Stimulated activated CD4-positive, alpha-beta T cell treated with anti-CD3 and anti-CD28 coated beads, Interleukin-2, amount 100 ng/mL, for 48 hours (primary cell): ENCODE results near the gene VTI1A.
"Not testable (repeated sequence)": the region's sequence is repeated elsewhere in the genome, so short reads cannot be mapped to it uniquely, and the experiment has no call there.

Experiments
- DNase-seq, 2 donors: peaks; one replicate each; pipeline ENCODE4 v3.0.0-alpha.2; 2020

VTI1A gene

DNA sequence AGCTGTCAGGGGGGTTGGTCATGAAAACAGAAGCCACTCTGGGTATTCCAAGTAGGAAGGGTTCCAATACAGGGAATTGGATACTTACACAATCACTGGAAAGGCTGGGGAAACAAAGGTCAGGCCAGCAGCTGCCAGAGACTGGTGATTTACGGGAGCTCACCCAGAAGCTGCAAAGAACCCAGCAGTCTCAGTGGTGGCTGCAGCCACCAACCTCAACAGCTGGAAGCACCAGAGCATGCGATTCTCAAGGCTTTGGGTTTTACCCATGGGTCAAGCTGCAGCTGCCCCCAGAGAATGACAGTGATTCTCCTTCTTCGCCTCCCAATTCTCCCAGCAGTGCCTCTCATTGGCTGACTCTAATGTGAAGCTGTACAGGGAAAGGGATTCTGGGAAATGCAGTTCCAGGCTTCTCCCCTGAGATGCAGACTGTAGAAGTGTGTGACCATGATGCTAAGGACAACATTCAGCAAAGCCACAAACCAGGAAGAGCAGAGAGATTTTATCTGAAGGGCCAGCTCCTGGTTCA lies 395.9 kb downstream of the VTI1A start:
- DNase-seq = no peak

- DNase-seq = no peak
Measured at GRCh38 chr10:112843623-112844022, 396.6 kb downstream of the VTI1A start.

DNA sequence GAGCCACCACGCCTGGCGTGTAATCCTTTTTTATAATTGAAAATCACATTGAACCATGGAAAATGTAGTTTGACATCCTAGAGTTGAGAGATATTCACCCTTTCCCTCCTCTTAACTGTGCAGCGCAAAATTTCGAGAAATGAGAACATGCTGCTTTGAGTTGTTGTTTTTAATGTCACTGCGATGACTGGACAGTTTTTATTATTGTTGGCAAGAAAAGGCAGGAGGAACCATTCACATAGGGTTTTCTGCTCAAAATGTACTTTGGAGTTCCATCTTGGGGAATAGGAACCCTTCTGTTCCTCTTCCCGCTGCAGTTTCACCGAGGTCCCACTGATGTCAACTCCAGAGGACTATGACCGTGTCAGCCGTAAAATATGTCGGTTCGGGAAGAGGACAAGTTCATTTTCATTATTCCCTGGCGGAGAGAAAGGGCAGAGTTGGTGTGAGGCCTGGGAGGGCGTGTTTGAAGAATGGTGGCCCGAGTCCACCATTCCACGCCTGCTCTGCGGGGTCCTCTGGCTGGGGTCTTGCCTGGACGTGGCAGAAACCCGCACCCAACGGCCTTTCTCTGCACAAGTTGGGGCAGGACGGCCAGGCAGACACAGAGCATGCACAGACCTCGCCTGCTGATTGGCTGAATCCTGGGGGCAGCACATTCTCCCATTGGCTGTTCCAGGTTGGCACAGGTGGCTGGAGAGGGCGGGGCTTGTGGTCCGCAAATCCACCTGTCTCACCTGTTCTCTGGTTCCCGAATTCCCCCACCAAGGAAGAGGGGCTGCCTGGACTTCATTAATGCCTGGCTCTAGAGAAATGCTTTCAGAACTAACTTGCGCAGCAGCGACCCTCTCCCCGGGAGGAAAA lies 397.9 kb downstream of the VTI1A start:
- DNase-seq = no peak

DNA sequence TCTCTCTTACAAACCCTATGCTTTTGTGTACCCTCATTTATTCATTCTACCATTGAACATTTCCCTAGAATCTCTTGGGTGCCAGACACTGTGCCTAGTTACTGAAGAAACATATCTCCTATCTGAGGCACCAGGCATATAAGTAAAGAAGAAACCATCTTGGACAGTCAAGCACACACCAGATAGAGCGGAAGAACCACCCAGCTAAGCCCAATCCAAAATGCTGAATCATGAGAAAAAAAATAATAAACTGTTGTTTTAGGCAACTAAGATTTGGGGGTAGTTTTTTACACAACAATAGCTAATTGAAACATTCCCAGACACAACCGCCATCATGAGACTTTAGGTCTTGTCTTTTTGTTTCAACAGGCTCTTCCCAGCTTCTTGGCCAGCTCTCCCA lies 400.8 kb downstream of the VTI1A start:
- no peak for DNase-seq

- no peak for DNase-seq
Measured at GRCh38 chr10:112848228-112848627, 401.2 kb downstream of the VTI1A start.

DNA sequence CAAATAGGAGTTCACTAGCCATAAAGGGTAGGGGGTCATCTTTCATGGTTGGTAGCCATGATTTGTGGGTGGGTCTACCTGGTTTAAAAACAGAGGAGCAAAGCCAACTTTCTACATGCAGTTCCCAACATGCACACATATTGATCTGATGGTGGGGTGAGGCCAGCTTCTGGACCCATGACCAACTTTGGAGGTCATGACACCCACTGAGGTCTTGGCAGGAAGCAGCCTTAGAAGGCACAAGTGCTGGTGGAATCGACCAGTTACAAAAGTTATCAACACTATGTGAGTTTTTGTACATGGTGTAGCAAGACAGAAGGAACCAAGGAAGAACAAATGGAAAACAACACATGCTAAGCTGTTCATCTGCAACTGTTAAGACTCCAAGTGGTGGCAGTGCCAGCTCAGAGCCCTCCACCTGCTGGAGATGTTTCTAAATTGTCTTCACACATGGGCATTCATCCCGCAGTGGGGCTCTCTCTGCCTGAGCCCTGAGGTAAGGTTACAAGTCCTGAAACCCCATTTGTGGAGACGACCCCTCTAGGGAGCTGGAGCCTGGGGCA lies 401.9 kb downstream of the VTI1A start:
- no peak for DNase-seq

GRCh38 chr10:112849546-112849945 lies 402.5 kb downstream of the VTI1A start:
- DNase-seq = no peak

DNA sequence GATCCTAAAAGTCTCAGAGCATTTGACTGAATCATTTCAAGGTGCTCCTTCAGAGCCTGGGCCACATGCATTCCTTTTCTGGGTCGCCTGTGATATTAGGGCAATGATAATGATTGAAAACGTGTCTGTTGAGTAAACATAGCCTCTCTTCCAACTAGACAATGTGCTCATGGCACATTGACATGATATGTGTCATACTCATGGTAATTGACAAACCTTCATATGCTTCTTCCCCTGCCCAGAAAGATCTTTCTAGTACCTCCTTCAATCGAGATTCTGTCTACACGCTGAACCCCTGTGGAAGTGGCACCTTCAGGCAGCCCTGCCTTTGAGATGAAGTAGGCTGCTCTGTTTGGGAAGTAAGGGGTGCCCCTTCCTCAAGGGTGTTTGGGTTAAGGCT lies 404.2 kb downstream of the VTI1A start:
- DNase-seq = no peak

DNA sequence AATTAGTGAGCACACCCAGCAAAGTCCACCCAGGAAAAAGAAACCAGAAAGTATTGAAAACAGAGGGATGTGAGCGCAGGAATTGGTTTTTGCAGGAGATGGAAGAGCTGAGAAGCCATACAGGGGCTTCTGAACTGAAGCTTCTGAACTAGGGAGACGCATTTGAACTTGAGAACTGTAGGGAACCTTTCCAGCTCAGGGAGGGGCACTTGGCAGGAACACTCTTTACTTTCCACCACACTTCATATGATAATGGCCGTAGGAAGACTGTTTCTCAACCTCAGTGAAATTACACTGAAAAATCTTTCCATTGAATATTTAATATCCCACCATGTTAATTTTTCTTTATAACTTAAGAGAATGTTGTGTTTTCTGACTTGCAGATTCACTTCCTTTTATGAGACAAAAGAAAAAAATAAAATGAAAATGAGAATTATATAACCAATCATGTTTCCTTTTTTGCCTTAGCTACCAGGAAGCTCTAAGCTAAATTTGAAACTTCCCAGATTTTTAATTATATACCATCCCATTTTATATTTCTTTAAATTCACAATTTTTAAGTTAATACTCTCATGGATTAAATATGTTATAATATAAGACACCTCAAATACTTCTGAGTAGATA lies 404.7 kb downstream of the VTI1A start:
- no peak for DNase-seq

DNA sequence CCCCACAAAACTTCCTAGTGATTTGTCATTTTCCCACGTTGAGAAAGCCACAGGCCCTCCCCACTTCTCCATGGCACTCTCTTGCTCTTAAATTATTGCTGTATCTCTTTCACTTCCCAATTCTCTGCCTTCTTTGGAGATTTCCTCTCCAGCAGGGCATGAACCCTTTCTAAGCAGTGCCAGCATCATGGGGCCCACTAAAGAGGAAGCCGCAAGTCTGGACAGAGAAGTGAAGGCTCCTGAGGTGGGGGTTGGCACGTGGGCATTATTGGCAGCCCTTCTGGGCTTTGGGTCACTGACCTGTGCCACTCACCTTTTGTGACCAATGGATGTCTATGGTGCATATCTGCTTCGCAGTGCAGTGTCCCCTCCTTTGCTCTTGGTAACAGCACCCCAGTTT lies 405.3 kb downstream of the VTI1A start:
- DNase-seq = no peak

DNA sequence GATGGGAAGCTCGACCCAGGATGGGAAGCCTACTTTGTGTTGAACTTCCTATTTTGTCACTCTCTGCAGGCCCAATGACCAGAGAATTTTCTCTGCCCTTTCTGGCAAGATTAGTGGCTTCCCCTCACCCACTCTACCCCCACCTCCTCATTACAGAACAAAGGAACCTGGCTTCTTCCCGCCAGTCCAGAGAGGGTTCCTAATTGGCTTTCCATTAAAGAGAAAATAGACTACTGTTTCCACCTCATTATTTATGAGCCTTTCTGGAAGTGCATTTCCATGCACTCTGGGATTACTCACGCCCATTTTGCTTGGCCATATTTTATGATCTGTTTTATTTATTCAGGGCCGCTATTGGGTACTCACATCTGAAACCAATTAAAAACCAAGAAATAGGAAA lies 408.1 kb downstream of the VTI1A start:
- DNase-seq = no peak

DNA sequence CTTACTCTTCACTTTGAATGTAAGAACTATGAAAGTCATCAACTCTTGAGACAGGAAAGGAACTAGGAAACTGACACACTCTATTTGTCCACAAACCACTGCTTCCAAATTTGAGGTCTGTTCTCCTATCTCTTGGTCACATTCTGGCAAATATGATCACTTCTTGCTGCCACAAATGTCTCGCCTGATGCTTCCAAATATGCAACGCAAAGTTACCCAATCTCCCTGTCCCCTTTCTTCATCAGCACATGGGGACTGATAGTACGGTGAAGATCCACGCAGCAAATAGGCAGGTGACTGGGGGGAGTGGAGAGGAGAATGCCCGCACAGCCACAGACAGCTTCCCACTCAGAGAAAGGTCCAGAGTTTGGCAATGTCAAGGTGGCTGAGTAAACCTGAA lies 410.5 kb downstream of the VTI1A start:
- no peak for DNase-seq

DNA sequence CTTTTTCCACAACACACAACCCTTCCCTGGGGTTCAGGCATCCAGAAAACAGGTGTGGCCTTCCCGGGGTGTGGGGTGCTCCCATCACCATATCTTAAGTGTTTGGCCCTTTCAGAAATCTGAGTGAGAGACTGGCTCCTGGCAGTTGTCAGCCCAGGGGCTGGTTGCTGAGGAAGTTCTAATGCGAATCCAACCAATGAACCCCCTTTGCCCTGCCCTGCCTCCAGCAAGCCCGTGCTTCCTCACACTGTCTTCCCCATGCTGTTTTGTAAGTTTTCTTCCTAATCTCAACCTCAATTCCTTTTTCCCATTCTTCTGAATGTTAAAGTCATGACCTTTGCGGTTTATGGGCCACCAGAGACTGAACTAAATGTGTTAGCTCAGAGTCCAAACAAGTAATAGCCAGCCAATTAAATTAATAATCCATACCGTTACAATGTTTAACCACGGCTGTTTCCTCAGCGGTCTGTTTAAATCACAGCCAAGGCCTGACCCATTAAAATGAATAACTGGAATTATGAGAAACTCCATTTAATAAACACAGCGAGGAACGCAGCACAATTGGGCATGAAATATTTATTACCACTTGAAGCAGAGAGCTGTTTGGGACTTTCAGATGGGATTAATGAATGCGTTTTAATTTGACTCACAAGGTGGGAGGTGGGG lies 412.1 kb downstream of the VTI1A start:
- no peak for DNase-seq

DNA sequence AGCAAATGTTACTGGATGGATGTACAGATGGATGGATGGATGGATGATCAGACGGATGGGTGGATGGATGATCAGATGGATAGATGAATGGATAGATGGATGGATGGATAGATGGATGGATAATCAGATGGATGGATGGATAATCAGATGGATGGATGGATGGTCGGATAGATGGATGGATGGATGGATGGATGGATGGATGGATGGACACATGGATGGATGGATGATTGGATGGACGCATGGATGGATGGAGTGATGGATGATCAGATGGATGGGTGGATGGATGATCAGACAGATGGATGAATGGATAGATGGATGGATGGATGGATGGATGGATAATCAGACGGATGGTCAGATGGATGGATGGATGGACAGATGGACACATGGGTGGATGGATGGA lies 412.8 kb downstream of the VTI1A start:
- DNase-seq = no peak

DNA sequence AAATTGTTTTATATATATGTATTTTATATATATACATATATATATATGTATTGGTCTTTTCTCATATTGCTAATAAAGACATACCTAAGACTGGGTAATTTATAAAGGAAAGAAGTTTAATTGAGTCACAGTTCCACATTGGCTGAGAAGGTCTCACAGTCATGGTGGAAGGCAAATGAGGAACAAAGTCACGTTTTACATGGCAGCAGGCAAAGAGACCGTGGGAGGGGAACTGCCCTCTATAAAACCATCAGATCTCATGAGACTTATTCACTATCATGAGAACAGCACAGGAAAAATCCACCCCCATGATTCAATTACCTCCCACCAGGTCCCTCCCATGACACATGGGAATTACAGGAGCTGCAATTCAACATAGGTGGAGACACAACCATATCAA lies 416.4 kb downstream of the VTI1A start:
- DNase-seq = not testable (repeated sequence)
